HG02981 (cell line): ENCODE measurements around the gene CADPS.

Source experiments
- ATAC-seq: cut with Tn5 transposase; IDR thresholded peaks from one replicate; pipeline ENCODE4 v1.9.1; 2021; ENCODE audit warnings: mild to moderate bottlenecking, moderate library complexity; ENCODE audit not compliant: unreplicated experiment

The CADPS gene

DNA sequence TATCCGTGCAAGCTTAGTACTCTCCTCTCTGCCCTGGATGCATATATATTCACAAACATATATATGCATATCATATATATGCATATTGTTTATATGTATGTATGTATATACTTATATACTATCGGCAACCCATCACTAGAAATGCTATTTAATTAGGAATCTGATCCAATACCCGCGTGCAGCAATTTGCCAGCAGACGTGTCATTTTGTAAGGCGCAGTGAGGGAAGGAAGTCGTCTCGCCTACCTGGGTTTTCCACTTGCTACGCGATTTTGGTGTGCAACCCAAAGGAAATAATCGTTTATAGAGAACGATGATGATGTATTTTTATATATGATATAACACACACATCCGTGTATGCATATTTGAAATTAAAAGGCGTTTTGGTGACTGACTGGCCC, 496.3 kb downstream of the CADPS start:
- no peak for ATAC-seq

DNA sequence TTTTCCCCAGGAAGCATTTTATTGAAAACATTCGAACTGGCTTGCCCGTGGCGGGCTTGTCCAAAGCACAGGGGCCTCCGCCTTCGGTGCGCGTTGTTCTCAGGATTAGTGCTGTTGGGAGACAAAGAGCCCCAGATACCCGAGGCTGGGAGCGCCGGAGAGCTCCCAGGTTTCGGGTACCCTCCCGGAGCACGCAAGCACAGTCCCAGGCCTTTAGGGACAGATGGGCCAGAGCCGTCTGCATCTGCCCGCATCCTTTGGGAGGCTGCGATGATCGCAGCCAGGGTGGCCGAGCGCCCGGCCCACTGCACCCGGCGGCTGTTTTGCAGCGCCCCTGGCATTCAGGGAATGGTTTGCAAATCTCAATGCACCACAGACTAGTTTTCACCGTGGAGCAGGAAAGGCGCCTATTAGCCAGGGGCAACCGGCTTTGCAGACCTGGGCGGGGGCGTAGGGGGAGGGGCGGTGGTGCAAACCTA, 496.9 kb downstream of the CADPS start:
- no peak for ATAC-seq

DNA sequence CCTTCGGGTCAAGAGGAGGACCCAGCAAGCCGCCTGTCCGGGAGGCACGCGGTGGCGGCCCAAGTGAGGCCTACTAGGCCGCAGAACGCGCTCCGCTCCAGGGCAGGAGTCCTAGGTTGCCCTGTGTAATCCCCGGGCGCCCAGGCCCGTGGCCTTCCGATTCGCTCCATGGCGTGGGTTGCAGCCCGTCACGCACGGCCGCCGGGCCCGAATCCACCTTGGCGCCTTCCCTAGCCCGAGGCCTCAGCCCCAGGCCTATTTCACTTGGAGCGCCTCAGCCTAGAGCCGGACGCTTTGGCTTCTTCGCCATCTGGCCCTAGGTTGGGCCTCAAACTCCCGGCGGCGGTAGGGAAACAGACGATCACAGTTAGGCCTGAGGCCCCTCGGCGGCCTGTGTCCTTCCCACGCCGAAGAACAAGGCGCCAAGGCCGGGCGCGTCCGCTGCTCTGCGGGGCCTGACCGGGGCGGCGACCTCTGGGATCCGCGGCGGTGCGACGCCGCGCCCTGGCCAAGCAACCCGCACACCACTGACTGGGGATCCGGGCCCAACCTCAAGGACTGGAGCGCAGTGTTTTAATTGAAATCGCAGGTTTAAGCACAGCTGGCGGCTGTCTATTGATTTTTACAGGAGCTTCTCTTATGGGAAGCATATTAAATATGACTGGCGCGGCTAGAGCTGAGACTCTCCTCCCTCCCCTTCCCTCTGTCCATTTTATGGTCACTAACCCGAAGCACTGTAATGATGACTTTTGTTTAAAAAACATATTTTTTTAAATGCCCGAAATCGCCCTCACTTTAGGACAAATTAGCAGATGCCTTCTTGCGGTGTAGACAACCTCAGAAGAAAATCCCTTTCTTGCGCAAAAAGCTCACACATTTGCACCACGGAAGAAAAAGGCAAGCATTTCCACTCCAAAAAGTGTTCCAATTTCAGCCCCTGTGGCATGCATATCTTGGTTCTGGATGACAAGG, 498.0 kb downstream of the CADPS start:
- no peak for ATAC-seq

DNA sequence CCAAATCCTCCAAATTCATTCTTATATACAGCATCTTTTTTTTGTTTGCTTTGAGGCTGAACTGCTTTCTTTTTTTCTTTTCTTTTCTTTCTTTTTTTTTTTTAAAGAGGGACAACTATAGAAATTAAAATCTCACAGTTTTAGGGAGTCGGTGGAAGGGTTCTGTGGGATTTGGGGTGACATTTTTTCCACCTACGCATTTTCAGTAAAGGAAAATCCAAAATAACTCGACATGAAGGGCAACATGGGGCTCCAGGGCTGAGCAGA, 498.8 kb downstream of the CADPS start:
- ATAC-seq: no peak

DNA sequence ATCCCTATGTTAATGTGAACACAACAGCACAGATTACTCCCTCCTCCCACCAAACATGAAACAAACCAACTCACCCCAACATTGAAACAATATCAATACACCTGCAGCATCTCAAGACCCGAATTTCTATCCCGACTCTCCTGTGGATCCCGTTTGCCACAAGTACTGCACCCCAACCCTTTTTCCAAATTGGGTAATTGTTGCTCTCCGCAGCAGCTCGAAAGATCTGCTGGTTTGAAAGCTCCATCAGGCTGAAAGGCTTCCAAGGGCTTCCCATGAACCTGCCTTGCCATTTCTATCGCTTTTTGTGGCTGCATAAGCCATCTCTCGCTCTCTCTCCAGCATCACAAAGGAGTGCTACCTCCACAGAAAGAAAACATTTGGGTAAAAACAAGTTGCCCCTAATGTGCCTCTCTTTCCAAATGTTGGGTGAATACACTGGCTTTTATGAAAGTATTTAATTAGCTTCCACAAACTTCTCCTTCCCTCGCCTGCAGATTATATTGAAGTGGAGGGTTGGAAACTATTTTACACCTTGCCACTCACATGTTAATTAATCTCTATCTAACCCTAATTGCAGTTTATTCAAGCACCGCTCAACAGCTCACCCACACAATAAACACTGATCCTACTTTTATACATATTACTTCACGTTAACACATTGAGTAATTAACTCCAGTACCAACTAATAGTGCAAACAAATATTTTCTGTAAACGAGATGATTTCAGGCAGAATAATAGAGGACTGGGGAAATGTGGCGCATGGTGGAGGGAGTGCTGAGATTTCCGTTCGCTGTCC, 499.4 kb downstream of the CADPS start:
- no peak for ATAC-seq

DNA sequence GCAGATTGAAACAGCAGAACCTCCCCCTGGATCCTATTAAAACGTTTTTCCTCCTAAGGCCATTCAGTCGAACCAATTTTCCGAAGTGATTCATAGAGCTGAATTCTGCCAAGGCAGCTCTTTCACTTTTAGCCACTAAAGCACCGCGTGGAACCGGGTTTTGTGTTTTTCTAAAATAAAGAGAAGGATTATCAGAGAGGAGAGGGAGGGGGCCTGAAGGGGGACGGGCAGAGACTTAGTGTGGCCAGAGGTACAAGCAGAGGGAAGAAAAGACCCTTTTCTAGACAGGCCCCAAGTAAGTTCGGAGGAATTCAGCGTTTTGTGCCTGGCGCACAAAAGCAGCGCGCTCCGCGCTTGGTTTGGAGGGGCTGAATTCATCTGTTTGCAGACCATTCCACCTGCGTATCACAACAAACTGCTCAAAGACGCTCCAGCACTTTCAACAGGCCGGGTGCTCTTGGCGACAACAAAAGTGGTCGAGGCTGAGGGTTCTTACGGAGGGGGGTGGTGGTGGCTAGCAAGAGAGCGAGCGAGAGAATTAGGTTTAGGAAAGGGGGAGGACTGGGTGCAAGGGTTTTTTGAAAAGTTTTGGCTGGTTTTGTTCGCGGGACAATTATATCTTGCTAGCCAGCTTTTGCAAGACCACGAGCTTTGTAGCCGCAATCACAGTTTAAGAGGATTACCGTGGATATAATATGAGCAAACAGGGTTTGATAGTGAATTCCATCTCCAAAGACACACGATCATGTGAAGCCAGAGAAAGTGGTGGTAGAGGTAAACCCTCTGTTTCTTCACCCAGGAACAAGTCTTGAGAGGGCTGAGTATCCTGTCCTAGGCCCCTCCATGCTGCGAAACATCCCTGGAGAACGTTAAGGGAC, 500.6 kb downstream of the CADPS start:
- ATAC-seq: no peak

DNA sequence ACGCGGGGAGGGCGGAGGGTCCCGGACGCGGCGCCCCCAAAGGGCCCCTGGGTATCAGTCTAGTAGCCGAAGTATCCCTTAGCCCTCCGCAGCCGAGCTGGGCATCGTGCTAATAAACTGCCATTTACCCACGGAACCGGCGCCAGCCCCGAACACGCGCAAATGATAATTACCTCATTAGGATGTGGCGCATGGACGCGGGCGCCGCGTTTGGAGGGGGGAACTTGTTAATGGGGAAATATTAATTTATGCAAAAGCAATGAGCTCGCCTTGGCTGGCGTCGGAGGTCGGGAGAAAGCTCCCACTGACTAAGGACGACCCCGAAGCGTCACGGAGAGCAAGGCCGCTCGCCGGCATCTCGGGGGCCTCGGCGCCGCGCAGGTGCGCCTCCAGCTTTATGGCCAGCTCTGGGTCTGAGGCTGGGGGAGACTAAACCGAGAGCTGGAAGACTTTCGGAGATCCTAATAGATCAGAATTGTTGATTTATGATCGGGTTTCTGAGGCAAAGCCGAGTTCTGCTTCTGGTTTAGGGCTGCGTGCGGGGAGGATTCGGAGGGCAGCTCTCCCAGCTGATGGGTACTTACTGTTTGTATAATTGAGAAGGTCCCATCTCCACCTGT, 501.4 kb downstream of the CADPS start:
- no peak for ATAC-seq

DNA sequence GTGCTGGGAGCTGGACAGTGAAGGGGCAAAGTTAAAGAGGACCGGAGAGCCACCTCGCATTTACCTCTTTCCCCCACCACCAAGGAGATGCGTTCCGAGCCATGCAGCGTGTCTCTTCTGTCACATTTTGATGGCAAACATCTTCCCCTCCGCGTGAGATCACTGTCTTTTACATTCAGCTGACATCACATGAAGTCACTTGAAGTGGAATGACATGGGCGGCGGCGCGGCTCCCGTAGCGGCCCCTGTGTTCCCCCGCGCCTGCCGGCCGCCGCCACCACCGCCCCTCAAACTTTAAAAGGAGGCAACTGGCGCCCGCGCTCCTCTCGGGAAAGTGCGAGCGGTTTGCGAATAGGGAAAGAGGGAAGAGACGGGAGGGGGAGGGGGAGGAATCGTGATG, 502.0 kb downstream of the CADPS start, which contains the start of gene FEZF2:
FEZF2 (minus strand) TSS at position 336 of the 400 bp plus-strand sequence. CDS start 682 bp downstream, outside the sequence.
- ATAC-seq: no peak

DNA sequence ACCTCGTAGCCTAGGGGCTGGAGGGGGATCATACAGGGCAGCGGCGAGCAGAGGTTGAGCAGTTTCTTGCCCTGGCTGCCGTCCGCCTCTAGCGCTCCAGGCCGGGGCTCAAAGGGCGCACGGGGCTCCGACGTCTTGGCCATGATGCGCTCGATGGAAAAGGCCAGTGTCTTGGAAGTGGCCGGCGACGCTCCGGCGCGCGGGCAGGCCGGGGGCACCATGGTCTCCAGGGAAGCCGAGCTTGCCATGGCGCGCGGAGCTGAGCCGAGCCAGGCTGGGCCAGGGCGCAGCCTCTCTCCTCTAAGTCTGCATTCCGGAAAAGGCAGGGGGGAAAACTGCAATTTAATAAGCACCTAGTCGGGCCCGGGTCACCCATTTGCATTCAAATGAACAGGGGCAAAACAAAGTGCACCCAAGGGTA, 502.6 kb downstream of the CADPS start:
- ATAC-seq: no peak

DNA sequence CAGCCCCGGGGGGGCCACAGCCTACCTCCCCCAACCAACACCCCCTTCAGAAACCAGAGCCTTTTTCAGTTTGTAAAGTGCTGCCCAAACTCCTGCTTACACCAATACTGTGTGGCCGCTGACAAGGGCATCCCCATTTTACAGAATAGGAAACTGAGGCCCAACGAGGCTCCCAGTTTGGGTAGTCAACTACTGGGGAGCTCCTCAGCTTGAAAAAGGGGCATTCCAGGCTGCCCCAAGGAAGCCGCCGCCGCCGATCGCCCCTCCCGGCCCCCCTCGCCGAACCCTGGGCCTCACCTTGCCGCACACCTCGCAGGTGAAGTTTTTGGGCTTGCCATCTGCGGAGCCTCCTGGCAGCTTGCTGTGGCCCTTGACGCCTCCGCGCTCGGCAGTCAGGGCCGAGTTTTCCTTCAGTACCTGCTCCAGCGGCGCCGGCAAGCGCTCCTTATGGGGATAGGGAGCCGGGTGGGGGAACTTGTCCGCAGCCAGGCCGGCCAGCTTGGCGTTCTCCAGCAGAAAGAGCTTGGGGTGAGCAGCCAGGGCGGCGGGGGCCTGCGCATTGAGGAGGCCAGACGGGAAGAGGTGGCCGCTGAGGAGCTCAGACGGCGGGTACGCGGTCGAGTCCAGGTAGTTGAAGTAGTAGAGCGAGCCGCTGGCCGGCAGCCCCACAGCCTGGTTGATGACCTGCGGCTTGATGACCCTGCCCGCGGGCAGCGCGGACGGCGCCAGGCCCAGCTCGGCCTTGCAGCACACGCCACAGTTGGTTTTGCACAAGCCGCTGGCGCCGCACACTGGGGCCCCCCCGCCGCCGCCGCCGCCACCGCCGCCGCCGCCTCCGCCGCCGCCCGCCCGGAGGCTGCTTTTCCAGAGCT, 503.3 kb downstream of the CADPS start:
- ATAC-seq: no peak

DNA sequence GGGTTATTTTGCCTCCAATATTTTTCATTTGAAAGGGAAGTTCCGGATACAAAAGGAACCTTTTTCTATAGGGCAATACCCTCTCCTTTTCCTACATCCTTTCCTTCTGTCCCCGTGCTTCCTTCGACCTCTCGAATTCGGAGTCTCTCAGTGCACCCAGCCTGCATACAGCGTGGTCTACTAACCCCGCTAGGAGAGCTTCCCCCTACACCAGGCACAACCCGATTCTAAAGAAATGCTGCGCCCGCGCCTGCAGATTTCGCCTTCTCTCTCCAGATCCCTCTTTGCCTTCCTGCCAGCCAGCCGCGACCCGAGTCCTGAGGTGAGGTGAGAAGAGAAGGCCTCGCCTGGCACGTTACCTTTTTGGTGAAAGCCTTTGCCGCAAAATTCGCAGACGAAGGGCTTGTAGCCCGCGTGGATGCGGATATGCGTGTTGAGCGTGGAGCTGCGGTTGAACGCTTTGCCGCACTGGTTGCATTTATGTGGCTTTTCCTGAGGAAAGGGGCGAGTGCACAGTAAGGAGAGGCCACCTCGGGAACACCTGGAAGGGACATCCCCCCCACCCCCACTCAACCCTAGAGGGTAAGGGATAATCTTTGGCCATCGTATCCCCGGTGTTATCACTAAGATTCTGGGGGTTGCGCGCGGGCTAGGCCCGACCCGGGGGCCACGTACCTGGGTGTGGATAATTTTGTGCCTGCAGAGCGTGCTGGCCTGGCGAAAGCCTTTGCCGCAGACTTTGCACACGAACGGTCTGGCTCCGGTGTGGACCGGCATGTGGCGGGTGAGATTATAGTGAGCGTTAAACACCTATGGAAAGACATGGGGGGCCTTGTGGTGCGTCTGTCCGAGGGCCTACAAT, 504.1 kb downstream of the CADPS start:
- ATAC-seq: no peak

DNA sequence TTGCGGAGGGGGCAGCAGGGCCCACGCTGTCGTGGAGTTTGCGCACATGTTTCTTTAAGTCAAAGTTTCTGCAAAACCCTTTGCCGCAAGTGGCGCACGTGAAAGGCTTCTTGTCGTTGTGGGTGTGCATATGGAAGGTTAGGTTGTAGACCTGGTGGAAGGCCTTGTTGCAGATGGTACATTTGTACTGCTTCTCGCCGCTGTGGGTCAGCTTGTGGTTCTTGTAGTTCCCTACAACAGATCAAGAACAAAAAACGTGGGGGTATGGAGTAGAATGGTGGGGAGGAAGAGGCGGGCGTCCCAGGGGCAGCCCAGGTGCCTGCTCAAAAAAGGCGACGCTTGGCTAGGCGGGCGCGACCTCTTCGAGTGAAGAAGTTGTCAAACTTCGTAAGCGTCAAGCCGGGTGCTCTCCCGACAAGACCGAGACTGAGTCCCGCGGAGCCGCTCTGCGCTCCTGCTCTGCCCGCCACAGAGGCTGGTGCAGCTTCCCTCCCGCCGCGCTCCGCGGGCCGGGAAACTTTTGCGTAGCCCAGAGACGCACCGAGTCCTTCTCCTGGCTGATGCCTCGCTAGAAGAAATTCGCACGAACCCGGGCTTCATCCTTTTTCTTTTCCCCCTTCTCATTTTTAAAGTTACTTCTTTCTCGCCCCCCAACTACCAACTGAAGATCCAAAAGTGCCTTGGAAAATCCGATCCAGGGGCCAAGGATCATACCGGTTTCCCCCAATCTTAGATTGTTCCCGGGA, 504.9 kb downstream of the CADPS start:
- no peak for ATAC-seq

DNA sequence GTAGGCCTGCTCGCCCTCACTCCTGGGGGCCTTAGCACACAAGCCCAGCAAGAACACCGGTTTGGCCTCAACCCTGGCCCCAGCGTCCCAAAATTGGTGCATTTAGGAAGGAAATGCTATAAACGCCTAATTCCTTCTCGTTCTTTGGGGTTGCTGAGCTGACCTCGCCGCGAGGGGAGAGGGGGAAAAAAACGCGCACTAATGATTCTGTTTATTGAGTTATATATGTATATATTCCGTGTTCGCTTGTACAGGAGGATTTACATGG, 505.8 kb downstream of the CADPS start:
- ATAC-seq: no peak

DNA sequence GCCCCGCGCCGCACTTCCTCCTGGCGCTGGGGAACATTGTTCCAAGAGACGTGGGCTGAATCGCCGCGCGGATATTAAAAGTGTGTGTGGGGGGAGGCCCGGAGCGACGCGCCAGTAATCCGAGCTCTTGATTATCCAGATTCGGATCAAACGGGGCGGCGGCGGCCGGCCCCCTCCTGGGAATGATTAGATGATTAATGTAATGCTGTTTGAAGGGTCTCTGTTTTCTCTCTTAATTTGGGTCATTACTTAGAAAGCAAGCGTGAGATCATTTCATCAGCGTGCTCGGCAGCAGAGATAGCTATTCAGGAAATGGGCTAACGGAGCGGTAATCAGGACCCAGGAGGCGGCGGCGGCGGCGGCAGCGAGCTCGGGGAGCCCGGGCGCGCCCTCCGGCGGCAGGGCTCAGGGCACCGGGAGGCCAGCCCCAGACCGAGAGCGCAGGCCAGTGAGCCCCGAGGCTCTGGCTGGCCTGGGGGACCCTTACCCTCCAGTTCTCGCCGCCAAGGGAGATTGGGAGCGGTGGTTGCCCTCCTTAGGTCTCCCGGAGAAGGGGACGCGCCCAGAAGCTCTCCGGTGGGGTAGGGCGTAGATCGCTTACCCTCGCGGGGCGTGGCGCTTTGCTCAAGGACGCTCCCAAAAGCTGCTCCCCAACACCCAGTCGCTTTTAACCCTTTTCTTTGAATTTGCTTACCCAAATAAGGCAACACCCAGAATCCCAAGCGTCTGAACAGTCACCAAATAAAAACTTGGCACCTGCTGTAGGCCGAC, 506.3 kb downstream of the CADPS start:
- no peak for ATAC-seq

DNA sequence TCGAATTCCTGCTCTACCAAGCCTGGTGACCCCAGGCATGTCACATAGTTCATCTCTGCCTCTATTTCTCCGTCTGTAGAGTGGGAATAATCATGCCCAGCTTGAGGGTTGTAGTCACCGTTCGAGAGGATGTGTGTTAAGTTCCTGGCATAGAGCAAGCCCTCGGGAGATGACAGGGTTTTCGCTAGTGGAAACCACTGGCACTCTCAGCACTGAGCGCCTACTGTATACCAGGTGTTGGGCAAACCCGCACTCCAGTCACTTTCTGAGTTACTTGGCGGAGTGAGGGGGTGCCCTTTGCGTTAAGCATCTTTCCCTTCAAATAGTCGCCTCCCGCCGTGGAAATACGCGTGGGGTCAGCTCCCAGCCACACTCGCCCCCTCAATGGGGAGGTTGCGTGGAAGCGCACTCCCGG, 506.9 kb downstream of the CADPS start:
- no peak for ATAC-seq

DNA sequence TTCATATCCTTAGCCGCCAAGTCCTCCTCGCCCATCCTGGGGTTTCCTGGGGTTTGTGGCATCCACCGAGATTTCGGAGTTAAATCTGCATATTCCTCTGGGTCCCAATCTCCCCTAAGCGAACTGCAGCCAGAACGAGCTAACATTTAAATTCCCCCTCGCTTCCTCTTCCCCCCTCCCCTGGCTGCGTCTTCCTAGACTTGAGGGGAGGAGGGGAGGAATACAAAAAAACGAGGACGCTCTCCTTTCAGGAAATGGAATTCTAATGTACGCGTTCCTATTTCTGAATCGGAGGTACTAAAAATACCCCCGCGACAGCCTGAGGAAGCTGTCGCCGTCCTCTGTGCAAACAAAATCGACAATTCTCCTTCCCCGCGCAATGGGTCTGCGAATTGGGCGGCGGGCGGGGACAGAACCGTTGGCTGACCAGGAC, 507.4 kb downstream of the CADPS start:
- no peak for ATAC-seq

DNA sequence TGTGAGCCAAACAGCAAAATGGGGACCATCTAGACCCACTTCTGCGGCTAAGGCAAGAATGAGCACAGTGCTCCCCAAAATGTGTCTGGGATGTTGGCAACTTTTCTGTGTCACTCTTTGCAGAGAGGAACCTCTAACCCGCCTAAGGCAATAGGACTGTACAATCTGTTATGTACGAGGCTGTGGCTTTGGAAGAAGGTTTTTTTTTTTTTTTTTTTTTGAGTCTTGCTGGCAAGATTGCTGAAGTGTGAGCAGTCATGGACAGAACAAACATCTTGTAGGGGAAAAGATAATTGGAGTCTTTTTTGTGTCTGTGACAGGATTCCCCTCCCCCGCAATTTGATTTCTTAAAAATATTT, 509.1 kb downstream of the CADPS start:
- no peak for ATAC-seq
